COLO668 (cell line): ENCODE data around the gene PPP2R2C.

Source experiments
- DNase-seq: peaks from one replicate; lab custom pipeline; 2025; ENCODE audit not compliant: unreplicated experiment; lab: John Stamatoyannopoulos, UW

PPP2R2C gene

GRCh38 chr4:6273661-6273990 lies 198.8 kb downstream of the PPP2R2C start:
- DNase-seq = no peak

- peak; percentile 14 for DNase-seq
These were observed 199.4 kb downstream of the PPP2R2C start for GRCh38 chr4:6272863-6273660.

GRCh38 chr4:6271701-6272465 lies 200.5 kb downstream of the PPP2R2C start:
- peak; percentile 44 for DNase-seq

GRCh38 chr4:6271206-6271605 lies 201.2 kb downstream of the PPP2R2C start:
- no peak for DNase-seq

- no peak for DNase-seq
These were observed 201.7 kb downstream of the PPP2R2C start for GRCh38 chr4:6270636-6271121.
